Endothelial cell of umbilical vein (primary cell): ENCODE results near the gene PRDX5. TPM values are rescaled to one million over a fixed set of nuclear protein-coding genes. Genes with fewer than 3 reads are reported as not detected.

Source experiments
- BruUV-seq: library from RNA; stranded (reverse); fragments of 400-500 nt; replicated peaks from 2 replicates; lab custom pipeline; 2021; lab: Mats Ljungman, UMichigan
- CTCF ChIA-PET: fragments of 300-600, 350-600 bp; sonication (Branson Sonifier 250); formaldehyde crosslinking; loops from one replicate; lab custom pipeline; 2021; ENCODE audit warnings: antibody characterized with exemption, inconsistent platforms; lab: Charles Lee
- POLR2A ChIA-PET: fragments of 300-600, 350-600 bp; sonication (Branson Sonifier 250); formaldehyde crosslinking; loops from one replicate; lab custom pipeline; 2021; ENCODE audit warnings: antibody characterized with exemption, inconsistent platforms; lab: Charles Lee
- DNase-seq: peaks from one replicate; pipeline ENCODE4 v3.0.0-alpha.2; 2011; ENCODE audit warnings: low read depth, low spot score
- FAIRE-seq: peaks from 2 replicates; lab custom pipeline; 2011; peaks lifted over from hg19 to GRCh38; lab: Jason Lieb, UNC
- H2AFZ ChIP-seq: 2 replicates; pipeline ENCODE4 v1.6.0; 2012; ENCODE audit warnings: low read depth, low read length, control low read depth, inconsistent platforms
- H3K27ac ChIP-seq: 2 replicates; pipeline ENCODE4 v1.5.1; 2011; ENCODE audit warnings: low read depth, mild to moderate bottlenecking, control low read depth, low read length, moderate library complexity; ENCODE audit not compliant: insufficient read depth
- H3K27me3 ChIP-seq, 2 experiments: 2 replicates each; pipeline versions ENCODE4 v1.6.0 to v1.6.1; 2011; ENCODE audit warnings: low read length in 2 of 2, mixed read lengths in 1 of 2; ENCODE audit not compliant: control insufficient read depth in 2 of 2, insufficient read depth in 2 of 2
- H3K36me3 ChIP-seq, 2 experiments: 2 replicates in 1 of 2; 3 replicates in 1 of 2; pipeline ENCODE4 v1.5.1; 2011; ENCODE audit warnings: low read length in 2 of 2, mild to moderate bottlenecking in 1 of 2, moderate library complexity in 1 of 2; ENCODE audit not compliant: control insufficient read depth in 2 of 2, insufficient read depth in 2 of 2; ENCODE audit errors: extremely low read depth in 1 of 2
- H3K4me1 ChIP-seq: 3 replicates; pipeline ENCODE4 v1.5.1; 2011; ENCODE audit warnings: mild to moderate bottlenecking, low read length; ENCODE audit not compliant: control insufficient read depth, insufficient read depth; ENCODE audit errors: extremely low read depth
- H3K4me2 ChIP-seq: 2 replicates; pipeline ENCODE4 v1.6.1; 2011; ENCODE audit warnings: low read length, control low read depth, mixed read lengths; ENCODE audit not compliant: insufficient read depth
- H3K4me3 ChIP-seq, 3 experiments: fragments of 200-600 bp in 1 of 3; sonication (generic), shearing (Covaris generic) in 1 of 3; replicated peaks in 1 of 3; 2 replicates each; pipeline ENCODE4 v1.5.1; 2011 to 2016; ENCODE audit warnings: control low read depth in 3 of 3, low read length in 3 of 3, mild to moderate bottlenecking in 2 of 3, inconsistent platforms in 1 of 3, low read depth in 1 of 3, moderate library complexity in 1 of 3; ENCODE audit not compliant: insufficient read depth in 1 of 3
- H3K79me2 ChIP-seq: 2 replicates; pipeline ENCODE4 v1.6.0; 2012; ENCODE audit warnings: low read length, inconsistent platforms; ENCODE audit not compliant: control insufficient read depth, insufficient read depth
- H3K9ac ChIP-seq: replicated peaks from 2 replicates; pipeline ENCODE3; 2011; ENCODE audit warnings: low read length, control low read depth; ENCODE audit not compliant: insufficient read depth; ENCODE audit errors: extremely low read depth
- H3K9me1 ChIP-seq: replicated peaks from 3 replicates; pipeline ENCODE4 v1.6.0; 2011; ENCODE audit warnings: mild to moderate bottlenecking, low read length; ENCODE audit not compliant: control insufficient read depth, insufficient read depth; ENCODE audit errors: extremely low read depth
- H3K9me3 ChIP-seq: replicated peaks from 2 replicates; pipeline ENCODE4 v1.5.1; 2012; ENCODE audit warnings: low read length, inconsistent platforms; ENCODE audit not compliant: control insufficient read depth, insufficient read depth
- H4K20me1 ChIP-seq: replicated peaks from 2 replicates; pipeline ENCODE3; 2011; ENCODE audit warnings: mild to moderate bottlenecking, low read length; ENCODE audit not compliant: control insufficient read depth, insufficient read depth; ENCODE audit errors: extremely low read depth
- CTCF ChIP-seq, 2 donors: IDR thresholded peaks; 1 replicate in 1 of 2; 2 replicates in 1 of 2; pipeline ENCODE4 v1.5.1; 2011; ENCODE audit warnings: low read length in 2 of 2, mild to moderate bottlenecking in 2 of 2, moderate library complexity in 2 of 2, control low read depth in 1 of 2, inconsistent platforms in 1 of 2, low read depth in 1 of 2; ENCODE audit not compliant: insufficient read depth in 1 of 2; ENCODE audit errors: extremely low read depth in 1 of 2
- EZH2 ChIP-seq: IDR thresholded peaks from 2 replicates; pipeline ENCODE4 v1.6.1; 2012; ENCODE audit warnings: borderline replicate concordance, low read depth, mild to moderate bottlenecking, moderate library complexity, low read length, inconsistent platforms; ENCODE audit not compliant: severe bottlenecking
- FOS ChIP-seq: IDR thresholded peaks from 2 replicates; pipeline ENCODE4 v1.6.1; 2011; ENCODE audit warnings: mild to moderate bottlenecking, low read length, moderate library complexity, borderline replicate concordance; ENCODE audit not compliant: insufficient read depth
- GATA2 ChIP-seq: IDR thresholded peaks from 2 replicates; pipeline ENCODE4 v1.7.0; 2011; ENCODE audit warnings: low read depth, mild to moderate bottlenecking, moderate library complexity, mixed read lengths, low read length; ENCODE audit not compliant: insufficient read length, insufficient read depth
- JUN ChIP-seq: IDR thresholded peaks from 2 replicates; pipeline ENCODE4 v1.6.1; 2011; ENCODE audit warnings: borderline replicate concordance, low read depth; ENCODE audit not compliant: insufficient read length, insufficient read depth
- MAX ChIP-seq: IDR thresholded peaks from 2 replicates; pipeline ENCODE4 v1.6.1; 2011; ENCODE audit not compliant: insufficient read depth, insufficient read length
- MYC ChIP-seq: IDR thresholded peaks from one replicate; pipeline ENCODE4 v1.6.1; 2011; ENCODE audit warnings: mild to moderate bottlenecking, low read depth, low read length
- POLR2A ChIP-seq: IDR thresholded peaks from 2 replicates; pipeline ENCODE4 v1.6.1; 2012; ENCODE audit warnings: low read depth, mild to moderate bottlenecking, control low read depth, low read length
- POLR2AphosphoS5 ChIP-seq: IDR thresholded peaks from 2 replicates; pipeline ENCODE4 v1.6.1; 2012; ENCODE audit warnings: low read depth, mild to moderate bottlenecking, control low read depth, low read length, moderate library complexity; ENCODE audit not compliant: insufficient read depth
- dilution Hi-C: fragments of 300-500 bp; cut with MboI; formaldehyde crosslinking; loops from one replicate; pipeline ENCODE4 v1.15.0; 2019; ENCODE audit warnings: low sequenced_read_pairs; ENCODE audit not compliant: extremely low pct_ligation_motif_present
- intact Hi-C: fragments of 100-400 bp; cut with micrococcal nuclease; formaldehyde crosslinking; loops from one replicate; pipeline ENCODE4 v1.10.0; 2022
- polyA plus RNA-seq, 4 experiments: library from polyadenylated mRNA; depleted of rRNA in 3 of 4; stranded (reverse) in 3 of 4; unstranded in 1 of 4; fragments of >200 nt; gene quantifications; 2 replicates each; pipeline versions ENCODE4 v1.2.1 to v1.2.3, GENCODE V29; 2011 to 2012; ENCODE audit warnings: missing spikeins in 1 of 4
- total RNA-seq: library from RNA; stranded (reverse); gene quantifications from 2 replicates; pipeline ENCODE4 v1.2.3, GENCODE V29; 2021

The PRDX5 gene
- total and polyA plus RNA-seq, 2 donors (not counting 3 experiments of a cell fraction or from before 2014, with no cell fraction given) = 199 to 709 TPM

GRCh38 chr11:64292460-64293254 is 25.3 kb upstream of the PRDX5 start:
- no peak for TF ChIP-seq FOS
- no peak for TF ChIP-seq POLR2AphosphoS5
- no peak for TF ChIP-seq MAX
- peak; percentile 85 for TF ChIP-seq EZH2

GRCh38 chr11:64294774-64295173 is 23.1 kb upstream of the PRDX5 start:
- intact Hi-C loops = no loop called here
- TF ChIP-seq EZH2 (no peak), MYC (no peak), JUN (no peak), FOS (no peak), CTCF (IDR thresholded peaks at IDR 0.05; ENCODE audit: extremely low read depth in 1 of 2, insufficient read depth in 1 of 2, low read depth in 1 of 2, low read length in 2 of 2) (no peak), MAX (no peak), POLR2A (no peak), POLR2AphosphoS5 (no peak), GATA2 (no peak)
- Histone ChIP-seq H3K9me1 (no peaks in the 10 kb centered on the region), H4K20me1 (no peaks in the 10 kb centered on the region), H3K4me3 (no peak overlapping the region), H3K27ac (no peak overlapping the region), H3K9me3 (no peaks in the 10 kb centered on the region), H2AFZ (no peak overlapping the region), H3K27me3 (peaks cover 67 to 90% of the 10 kb centered on the region in 2 experiments), H3K79me2 (no peaks in the 10 kb centered on the region), H3K4me2 (no peak overlapping the region), H3K36me3 (no peaks in the 10 kb centered on the region), H3K9ac (no peak overlapping the region), H3K4me1 (peaks cover 5% of the 10 kb centered on the region)
- BruUV-seq = no TSS peak
- dilution Hi-C loops = no loop called here
- DNase-seq (no peak), FAIRE-seq (no peak)
- ChIA-PET POLR2A (no interaction called here), CTCF (interaction anchor here (0.7 kb wide), 1 partner anchor 10 kb away, joined by 4 read pairs; the partner anchor contains the start of gene ESRRA)

More at GRCh38 chr11:64292460-64293254, 25.3 kb upstream of the PRDX5 start:
- no peaks in the 10 kb centered on the region for H4K20me1 ChIP-seq
- no peak overlapping the region for H2AFZ ChIP-seq
- peaks cover 56 to 69% of the 10 kb centered on the region in 2 experiments for H3K27me3 ChIP-seq
- DNase-seq (no peak), FAIRE-seq (no peak)
- no peaks in the 10 kb centered on the region for H3K36me3 ChIP-seq
- dilution Hi-C loops (no loop called here), intact Hi-C loops (no loop called here)
- H3K4me1 ChIP-seq = no peaks in the 10 kb centered on the region
- no peaks in the 10 kb centered on the region for H3K9me3 ChIP-seq
- POLR2A ChIA-PET = no interaction called here
- CTCF ChIA-PET = interaction anchor here (1.7 to 4.5 kb wide), 2 partner anchors 9 to 12 kb away, joined by 10 to 17 read pairs; partner anchors contain the start of genes CATSPERZ and ESRRA
- BruUV-seq = no TSS peak
- no peak overlapping the region for H3K4me2 ChIP-seq
- no peaks in the 10 kb centered on the region for H3K79me2 ChIP-seq
- H3K4me3 ChIP-seq = no peak overlapping the region
- H3K9me1 ChIP-seq = no peaks in the 10 kb centered on the region
- no peak overlapping the region for H3K9ac ChIP-seq
- no peak overlapping the region for H3K27ac ChIP-seq
